IPS-18a (cell line): ENCODE data around the gene SLC66A2.

Source experiments
- H3K27ac ChIP-seq: one replicate; pipeline ENCODE4 v1.5.1; 2013; ENCODE audit warnings: low read length
- H3K27me3 ChIP-seq: one replicate; pipeline ENCODE4 v1.6.1; 2013; ENCODE audit warnings: mild to moderate bottlenecking, low read length; ENCODE audit not compliant: control insufficient read depth, insufficient read depth
- H3K36me3 ChIP-seq: one replicate; pipeline ENCODE4 v1.6.1; 2013; ENCODE audit warnings: low read depth, low read length; ENCODE audit not compliant: control insufficient read depth
- H3K4me1 ChIP-seq: one replicate; pipeline ENCODE4 v1.6.1; 2013; ENCODE audit warnings: low read depth, low read length; ENCODE audit not compliant: control insufficient read depth
- H3K4me3 ChIP-seq: one replicate; pipeline ENCODE4 v1.5.1; 2013; ENCODE audit warnings: low read length
- H3K9ac ChIP-seq: one replicate; pipeline ENCODE4 v1.6.1; 2013; ENCODE audit warnings: mild to moderate bottlenecking, low read length, moderate library complexity
- H3K9me3 ChIP-seq: one replicate; pipeline ENCODE4 v1.6.1; 2013; ENCODE audit warnings: low read depth, low read length; ENCODE audit not compliant: control insufficient read depth

SLC66A2 gene

GRCh38 chr18:79921984-79922965 is 29.2 kb downstream of the SLC66A2 start:
- H3K4me1 ChIP-seq: no peaks in the 10 kb centered on the region
- no peak overlapping the region for H3K4me3 ChIP-seq
- no peaks in the 10 kb centered on the region for H3K9me3 ChIP-seq
- no peak overlapping the region for H3K9ac ChIP-seq
- H3K27me3 ChIP-seq: no peaks in the 10 kb centered on the region
- no peak overlapping the region for H3K27ac ChIP-seq
- H3K36me3 ChIP-seq: no peaks in the 10 kb centered on the region

GRCh38 chr18:79919089-79919488 is 32.4 kb downstream of the SLC66A2 start:
- H3K9me3 ChIP-seq: no peaks in the 10 kb centered on the region
- no peaks in the 10 kb centered on the region for H3K36me3 ChIP-seq
- no peak overlapping the region for H3K27ac ChIP-seq
- no peak overlapping the region for H3K4me3 ChIP-seq
- no peaks in the 10 kb centered on the region for H3K4me1 ChIP-seq
- no peak overlapping the region for H3K9ac ChIP-seq
- no peaks in the 10 kb centered on the region for H3K27me3 ChIP-seq

DNA sequence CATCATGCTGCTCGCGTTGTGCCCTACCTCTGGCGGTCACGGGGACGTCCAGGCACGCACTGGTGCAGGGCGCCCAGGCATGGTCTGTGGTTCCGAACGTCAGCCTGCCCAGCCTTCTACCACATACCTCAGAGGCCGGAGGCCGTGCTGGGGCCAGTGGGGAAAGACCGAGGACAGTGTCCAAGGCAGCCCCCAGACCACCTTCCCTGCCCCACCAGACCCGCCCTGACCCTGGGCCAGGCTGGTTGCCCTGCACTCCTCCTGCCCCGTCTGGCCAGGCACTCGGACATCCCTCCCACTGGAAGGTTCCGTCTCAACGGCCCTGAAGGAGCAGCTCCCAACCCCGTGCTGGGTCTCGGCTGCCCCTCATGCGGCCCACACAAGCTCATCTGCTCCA is 32.8 kb downstream of the SLC66A2 start:
- Histone ChIP-seq H3K36me3 (no peaks in the 10 kb centered on the region), H3K9me3 (no peaks in the 10 kb centered on the region), H3K4me1 (no peaks in the 10 kb centered on the region)

GRCh38 chr18:79917853-79918614 is 33.4 kb downstream of the SLC66A2 start:
- Histone ChIP-seq H3K27ac (no peak overlapping the region), H3K4me1 (no peaks in the 10 kb centered on the region), H3K9me3 (no peaks in the 10 kb centered on the region), H3K9ac (no peak overlapping the region), H3K4me3 (no peak overlapping the region), H3K36me3 (no peaks in the 10 kb centered on the region), H3K27me3 (no peaks in the 10 kb centered on the region)

More for the DNA sequence above, 32.8 kb downstream of the SLC66A2 start:
- Histone ChIP-seq H3K27ac (no peak overlapping the region), H3K4me3 (no peak overlapping the region), H3K9ac (no peak overlapping the region), H3K27me3 (no peaks in the 10 kb centered on the region)

DNA sequence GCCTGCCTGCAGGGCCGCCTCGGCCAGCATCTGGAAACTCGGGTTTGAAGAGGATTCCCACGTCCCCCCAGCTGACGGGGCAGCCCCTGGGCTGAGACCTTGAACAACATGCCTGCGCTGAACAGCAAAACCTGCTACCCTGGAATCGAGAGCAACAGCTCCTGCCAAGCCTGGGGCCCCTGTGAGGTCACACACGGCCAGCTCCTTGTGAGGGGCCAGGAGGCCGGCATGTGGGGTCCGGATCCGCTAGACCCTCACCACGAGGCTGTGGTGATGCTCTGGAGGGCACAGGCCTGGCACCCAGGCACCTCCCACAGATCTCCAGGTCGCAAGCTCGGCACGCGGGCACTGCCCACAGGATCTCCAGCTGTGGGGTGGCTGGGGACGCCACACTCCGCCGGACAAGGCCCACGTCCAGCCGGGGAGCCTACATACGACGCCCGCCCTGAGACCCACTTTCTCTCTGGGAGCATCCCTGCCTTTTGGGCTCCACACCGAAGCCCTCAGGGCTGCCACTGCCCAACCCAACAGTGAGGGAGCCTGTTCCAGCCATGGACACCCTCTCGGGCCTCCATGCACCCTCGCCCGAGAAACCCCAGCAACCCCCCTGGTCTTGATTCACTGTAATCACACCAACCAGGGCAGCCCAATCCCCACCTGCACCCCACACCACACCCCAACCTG is 34.1 kb downstream of the SLC66A2 start:
- no peak overlapping the region for H3K27ac ChIP-seq
- H3K36me3 ChIP-seq: no peaks in the 10 kb centered on the region
- H3K4me3 ChIP-seq: no peak overlapping the region
- no peak overlapping the region for H3K9ac ChIP-seq
- H3K9me3 ChIP-seq: no peaks in the 10 kb centered on the region
- H3K27me3 ChIP-seq: no peaks in the 10 kb centered on the region
- H3K4me1 ChIP-seq: no peaks in the 10 kb centered on the region

GRCh38 chr18:79916546-79917168 is 34.8 kb downstream of the SLC66A2 start:
- Histone ChIP-seq H3K9ac (no peak overlapping the region), H3K4me3 (no peak overlapping the region), H3K4me1 (no peaks in the 10 kb centered on the region), H3K27me3 (no peaks in the 10 kb centered on the region), H3K9me3 (no peaks in the 10 kb centered on the region), H3K27ac (no peak overlapping the region), H3K36me3 (no peaks in the 10 kb centered on the region)

DNA sequence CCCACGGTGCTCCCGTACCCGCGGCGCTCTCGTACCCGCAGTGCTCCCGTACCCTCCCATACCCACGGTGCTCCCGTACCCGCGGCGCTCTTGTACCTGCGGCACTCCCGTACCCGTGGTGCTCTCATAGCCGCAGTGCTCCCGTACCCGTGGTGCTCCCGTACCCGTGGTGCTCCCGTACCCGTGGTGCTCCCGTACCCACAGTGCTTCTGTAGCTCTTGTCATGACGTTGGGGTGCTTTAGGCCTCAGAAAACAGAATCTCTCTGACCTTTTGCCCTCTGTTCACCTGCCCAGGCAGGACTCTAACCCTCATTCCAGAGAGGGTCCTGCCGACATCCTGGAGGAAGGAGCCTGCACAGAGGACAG is 35.3 kb downstream of the SLC66A2 start:
- Histone ChIP-seq H3K4me3 (no peak overlapping the region), H3K9ac (no peak overlapping the region), H3K36me3 (no peaks in the 10 kb centered on the region), H3K9me3 (no peaks in the 10 kb centered on the region), H3K4me1 (no peaks in the 10 kb centered on the region), H3K27ac (no peak overlapping the region), H3K27me3 (no peaks in the 10 kb centered on the region)

- Histone ChIP-seq H3K4me3 (no peak overlapping the region), H3K9ac (no peak overlapping the region), H3K27ac (no peak overlapping the region), H3K36me3 (no peaks in the 10 kb centered on the region), H3K9me3 (no peaks in the 10 kb centered on the region), H3K4me1 (no peaks in the 10 kb centered on the region), H3K27me3 (no peaks in the 10 kb centered on the region)
These were observed 36.0 kb downstream of the SLC66A2 start for GRCh38 chr18:79915161-79916127.

GRCh38 chr18:79914614-79915160 is 36.8 kb downstream of the SLC66A2 start:
- Histone ChIP-seq H3K4me3 (no peak overlapping the region), H3K27ac (no peak overlapping the region), H3K27me3 (no peaks in the 10 kb centered on the region), H3K36me3 (no peaks in the 10 kb centered on the region), H3K9me3 (no peaks in the 10 kb centered on the region), H3K4me1 (no peaks in the 10 kb centered on the region), H3K9ac (no peak overlapping the region)
